H1 (cell line): ENCODE results near the gene AHR.

Experiments
- GABPA ChIP-seq: IDR thresholded peaks from 2 replicates; pipeline ENCODE4 v1.6.1; 2011; ENCODE audit warnings: mild to moderate bottlenecking, low read length, moderate library complexity, borderline replicate concordance; ENCODE audit not compliant: insufficient read depth
- POLR2A ChIP-seq, 2 experiments: IDR thresholded peaks; 1 replicate in 1 of 2; 2 replicates in 1 of 2; pipeline ENCODE4 v1.6.1; 2011; ENCODE audit warnings: low read depth in 2 of 2, low read length in 2 of 2, mild to moderate bottlenecking in 2 of 2; ENCODE audit errors: control extremely low read depth in 1 of 2

DNA sequence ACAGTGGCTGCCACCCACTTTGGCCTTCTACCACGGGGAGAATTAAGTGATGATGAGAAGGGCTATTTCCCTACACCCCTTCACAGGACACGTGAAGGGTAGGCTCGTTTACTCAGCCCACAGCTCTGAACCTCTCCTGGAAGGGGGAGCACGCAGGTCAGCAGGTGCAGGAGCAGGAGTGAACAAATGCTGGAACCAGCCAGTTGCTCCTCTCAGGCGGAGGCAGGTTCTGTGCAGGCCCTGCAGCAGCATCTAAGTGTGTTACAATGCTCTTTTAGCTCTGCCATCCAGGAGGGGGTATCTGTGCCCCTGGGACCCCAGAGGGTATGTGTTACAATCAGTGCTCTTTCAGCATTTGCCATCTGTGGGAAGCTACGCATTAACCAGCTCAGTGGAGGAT is 61.2 kb downstream of the AHR start:
- TF ChIP-seq GABPA (no peak), POLR2A (IDR thresholded peaks at IDR 0.05; ENCODE audit: control extremely low read depth in 1 of 2, low read depth in 2 of 2, low read length in 2 of 2) (no peak)
